HCT116 (cell line): ENCODE measurements around the gene NAA11.

Source experiments
- ATF3 ChIP-seq: IDR thresholded peaks from 2 replicates; pipeline ENCODE4 v1.6.1; 2012
- CTCF ChIP-seq, 3 experiments: fragments of 200-600 bp in 1 of 3; sonication (generic) in 1 of 3; IDR thresholded peaks in 2 of 3; conservative IDR thresholded peaks in 1 of 3; 2 replicates each; pipeline ENCODE4 v1.5.1; 2012 to 2017; ENCODE audit warnings: low read depth in 2 of 3, low read length in 2 of 3, antibody characterized with exemption in 1 of 3, borderline replicate concordance in 1 of 3, control low read depth in 1 of 3, mild to moderate bottlenecking in 1 of 3, mixed read lengths in 1 of 3, mixed run types in 1 of 3, moderate library complexity in 1 of 3; ENCODE audit not compliant: insufficient read depth in 1 of 3
- EGR1 ChIP-seq: IDR thresholded peaks from 2 replicates; pipeline ENCODE4 v1.6.1; 2012; ENCODE audit warnings: low read depth
- EZH2 ChIP-seq: fragments of 200-600 bp; sonication (generic); IDR thresholded peaks from 2 replicates; pipeline ENCODE4 v1.6.1; 2017; ENCODE audit warnings: antibody characterized with exemption, mixed run types
- POLR2A ChIP-seq: IDR thresholded peaks from 2 replicates; pipeline ENCODE4 v1.7.0; 2011; ENCODE audit warnings: borderline replicate concordance; ENCODE audit not compliant: insufficient read depth, insufficient read length; ENCODE audit errors: extremely low read depth
- POLR2AphosphoS5 ChIP-seq: IDR thresholded peaks from 2 replicates; pipeline ENCODE4 v1.6.1; 2011; ENCODE audit warnings: mild to moderate bottlenecking, low read depth, low read length, moderate library complexity
- REST ChIP-seq: IDR thresholded peaks from 2 replicates; pipeline ENCODE4 v1.6.1; 2012; ENCODE audit warnings: low read depth
- SIN3A ChIP-seq: IDR thresholded peaks from 2 replicates; pipeline ENCODE4 v1.6.1; 2012; ENCODE audit warnings: low read depth
- SP1 ChIP-seq: IDR thresholded peaks from 2 replicates; pipeline ENCODE4 v1.6.1; 2012; ENCODE audit warnings: low read depth
- SRF ChIP-seq: IDR thresholded peaks from 2 replicates; pipeline ENCODE4 v1.6.1; 2012; ENCODE audit warnings: low read depth
- TCF7L2 ChIP-seq: IDR thresholded peaks from 2 replicates; pipeline ENCODE4 v1.7.0; 2011; ENCODE audit warnings: borderline replicate concordance, inconsistent platforms; ENCODE audit not compliant: insufficient read depth, insufficient read length; ENCODE audit errors: extremely low read depth
- ZNF274 ChIP-seq: fragments of 200-500 bp; sonication (Bioruptor generic); IDR thresholded peaks from 2 replicates; pipeline ENCODE4 v1.6.1; 2014; ENCODE audit warnings: mild to moderate bottlenecking, low read depth, low read length, inconsistent platforms

GRCh38 chr4:79288185-79288584, 37.7 kb downstream of the NAA11 start:
- no peak for TF ChIP-seq CTCF (IDR thresholded peaks at IDR 0.05 in 2 of 3, conservative IDR thresholded peaks at IDR 0.05 in 1 of 3; ENCODE audit: borderline replicate concordance in 1 of 3, insufficient read depth in 1 of 3, low read depth in 2 of 3, low read length in 2 of 3)
- TF ChIP-seq POLR2A = no peak
- TF ChIP-seq EZH2 = no peak
- TF ChIP-seq POLR2AphosphoS5 = no peak
- TF ChIP-seq REST = no peak
- TF ChIP-seq SP1 = no peak
- no peak for TF ChIP-seq SIN3A
- TF ChIP-seq ZNF274 = no peak
- no peak for TF ChIP-seq EGR1
- no peak for TF ChIP-seq ATF3
- TF ChIP-seq SRF = no peak
- TF ChIP-seq TCF7L2 = no peak
